DMS114 treated with DMSO at 0.1 percent for 48 hours (cell line): ENCODE results near the gene CADPS.

Experiments used
- DNase-seq: peaks from one replicate; lab custom pipeline; 2025; ENCODE audit not compliant: unreplicated experiment; lab: John Stamatoyannopoulos, UW

CADPS gene

DNA sequence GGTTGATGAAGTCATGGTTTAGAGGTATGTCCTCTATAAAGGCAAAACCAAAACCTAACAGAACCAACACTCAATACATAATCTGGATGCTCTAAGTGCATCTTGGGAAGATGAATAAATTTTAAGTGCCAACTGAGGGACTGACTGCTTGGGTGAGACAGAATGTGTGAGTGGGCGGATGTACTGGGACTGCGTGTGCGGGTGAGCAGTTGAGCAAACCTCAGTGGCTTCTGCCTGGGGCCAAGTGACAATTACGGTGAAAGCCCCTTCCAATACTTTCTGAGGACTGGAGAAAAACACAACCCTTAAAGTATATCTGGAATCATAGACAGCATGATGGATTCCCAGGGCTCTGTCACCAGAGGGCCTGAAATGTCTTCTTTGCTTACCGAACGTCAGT is 421.8 kb downstream of the CADPS start:
- DNase-seq, result no peak

DNA sequence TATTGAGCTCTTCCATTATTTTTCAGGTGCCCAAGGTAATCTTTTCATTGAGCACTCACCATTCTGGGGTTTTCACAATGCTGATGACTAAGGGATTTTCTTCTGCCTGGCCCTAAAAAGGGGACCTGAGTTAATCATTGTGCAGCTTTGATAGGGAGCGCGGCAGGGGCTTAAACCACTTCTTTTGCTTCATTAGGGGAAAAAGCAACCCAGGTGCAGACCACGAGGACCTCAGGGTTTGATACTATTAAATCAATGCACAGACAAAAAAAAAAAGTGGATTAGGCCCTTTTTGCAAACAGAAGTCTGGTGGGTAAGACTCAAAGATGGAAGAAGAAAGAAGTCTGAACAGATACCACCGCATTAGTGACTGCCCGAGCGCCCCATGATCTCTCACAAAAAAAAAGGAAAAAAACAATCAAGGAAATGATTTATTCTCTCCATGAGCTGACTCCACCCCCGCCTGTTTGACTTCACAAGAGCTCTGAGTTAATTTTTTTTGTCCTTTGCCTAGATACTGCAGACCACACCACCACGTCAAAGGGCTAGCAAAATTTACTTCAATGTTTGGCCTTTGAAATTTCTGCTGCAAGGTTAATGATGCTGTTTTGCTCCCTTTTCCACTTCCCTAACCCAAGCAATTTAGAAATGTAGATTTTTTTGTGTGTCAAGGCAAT is 423.9 kb downstream of the CADPS start:
- no peak for DNase-seq

DNA sequence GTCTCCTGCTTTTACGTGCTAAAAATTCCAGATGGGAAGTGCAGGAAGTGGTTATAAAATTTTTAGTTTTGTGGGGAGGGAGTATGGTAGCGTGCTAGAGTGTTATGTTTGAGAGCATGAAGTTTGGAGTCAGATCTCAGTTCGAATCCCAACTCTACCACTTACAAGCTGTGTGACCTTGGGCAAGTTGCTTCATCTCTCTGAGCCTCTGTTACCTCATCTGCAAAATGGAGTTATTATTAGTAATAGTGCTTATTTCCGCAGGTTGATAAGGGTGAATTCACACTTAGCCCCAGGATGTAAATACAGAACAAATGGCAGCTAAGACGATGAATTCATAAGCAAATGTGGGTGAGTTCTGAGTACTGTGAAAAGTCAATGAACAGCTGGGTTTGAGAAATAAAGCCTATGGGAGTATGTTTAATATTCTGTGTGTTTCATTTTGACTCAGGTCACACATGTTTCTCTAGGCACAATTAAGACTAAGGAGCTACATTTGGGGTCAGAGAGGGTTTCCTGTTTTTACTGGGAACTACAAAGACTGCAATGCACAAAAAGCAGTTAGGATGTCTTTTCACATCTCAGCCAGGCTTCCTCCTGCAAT is 428.8 kb downstream of the CADPS start:
- no peak for DNase-seq

DNA sequence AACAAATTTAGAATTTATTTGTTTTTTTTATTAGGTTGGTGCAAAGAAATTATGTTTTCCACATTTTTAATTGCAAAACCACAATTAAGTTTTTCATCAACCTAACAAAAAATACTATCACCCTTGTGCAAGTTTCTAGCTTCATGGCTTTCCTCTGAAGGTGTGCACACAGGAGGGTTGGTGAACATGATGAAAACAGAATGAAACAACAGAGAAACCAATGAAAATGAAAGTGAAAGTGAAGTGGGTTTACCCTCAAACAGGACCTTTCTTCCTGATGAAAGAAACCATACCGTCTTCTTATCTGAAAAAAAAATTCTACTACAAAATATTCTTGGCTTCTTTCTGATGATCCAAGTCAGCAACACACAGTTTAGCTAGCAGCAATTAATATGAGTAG is 429.9 kb downstream of the CADPS start:
- no peak for DNase-seq

DNA sequence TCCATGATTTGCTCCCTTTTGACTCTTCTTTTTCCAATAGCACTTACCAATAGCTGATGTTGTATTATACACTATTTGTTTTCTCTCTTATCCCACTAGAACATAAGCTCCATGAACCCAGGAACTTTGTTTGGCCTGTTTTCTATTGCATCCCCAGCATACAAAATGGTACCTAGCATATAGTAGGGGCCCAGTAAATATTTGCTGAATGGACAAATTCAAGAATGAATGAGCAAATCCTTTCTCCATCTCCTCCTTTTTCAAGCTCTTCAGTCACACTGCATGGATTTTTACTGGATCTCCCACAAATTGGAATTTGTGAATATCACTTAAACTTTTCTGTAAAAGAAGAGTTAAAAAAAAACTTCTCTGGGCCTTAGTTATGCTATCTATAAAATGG is 435.2 kb downstream of the CADPS start:
- no peak for DNase-seq

DNA sequence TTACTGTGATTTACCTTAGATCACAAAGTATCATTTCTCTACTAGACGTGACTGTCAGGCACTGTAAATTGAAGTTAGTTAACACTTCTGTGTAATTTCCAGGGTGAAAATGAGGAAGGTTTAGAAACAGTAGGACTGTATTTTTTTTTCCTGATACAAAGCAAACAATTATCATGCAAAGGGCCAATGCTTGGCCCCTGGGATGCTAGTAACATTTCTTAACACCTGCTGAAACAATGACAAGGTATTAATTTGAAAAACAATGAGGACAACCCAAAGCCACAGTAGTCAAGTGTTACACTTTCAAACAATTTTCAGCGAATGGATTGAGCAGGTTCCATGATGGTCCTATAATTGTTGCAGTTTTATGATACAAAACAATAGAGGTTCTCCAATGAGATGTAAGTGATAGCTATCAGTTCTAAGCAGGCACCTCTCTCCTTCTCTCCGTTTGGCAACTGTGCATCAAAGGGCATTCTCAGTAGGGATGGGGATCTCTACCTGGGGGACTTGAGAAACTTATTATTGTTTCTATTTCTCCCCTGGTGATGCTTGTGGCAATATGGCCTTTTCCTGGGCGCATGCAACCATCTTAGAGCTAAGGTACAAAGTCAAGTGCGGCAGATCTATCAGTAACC is 435.9 kb downstream of the CADPS start:
- no peak for DNase-seq

DNA sequence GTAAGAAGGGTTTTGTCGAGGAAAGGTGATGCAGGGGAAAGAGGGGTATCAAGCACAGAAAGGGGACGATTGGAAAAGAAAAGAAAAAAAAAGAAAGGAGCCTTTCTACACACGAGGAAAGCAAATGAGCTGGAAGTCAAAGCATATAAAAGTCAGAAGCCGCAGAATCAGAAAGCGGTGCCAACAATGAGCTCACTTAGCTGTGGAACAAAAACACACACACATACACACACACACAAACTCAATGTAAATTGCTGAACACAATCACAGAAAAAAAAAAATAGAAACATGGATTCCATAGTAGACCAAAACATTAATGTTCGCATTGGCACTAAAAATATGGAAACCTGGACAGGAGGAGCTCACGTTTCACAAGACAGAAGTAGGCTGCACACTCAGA is 438.4 kb downstream of the CADPS start:
- no peak for DNase-seq

DNA sequence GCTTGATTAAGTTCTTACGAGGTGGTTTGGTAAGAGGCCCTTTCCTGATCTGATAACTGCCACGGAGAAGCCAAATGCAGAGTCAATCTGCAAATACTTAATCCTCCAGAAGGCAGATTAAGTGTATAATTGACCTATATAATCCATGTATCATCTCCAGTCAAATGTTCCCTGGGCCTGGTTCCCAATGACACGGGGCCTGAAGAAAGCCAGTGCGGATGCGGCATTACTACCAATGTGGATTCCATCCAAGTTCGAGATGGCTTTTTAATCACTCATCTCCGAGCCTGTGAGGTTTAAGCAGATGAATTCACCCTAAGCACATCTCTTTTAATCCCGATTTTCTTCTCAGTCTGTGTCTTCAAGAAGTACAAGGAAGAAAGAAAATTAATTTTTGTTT is 441.8 kb downstream of the CADPS start:
- DNase-seq, result no peak

DNA sequence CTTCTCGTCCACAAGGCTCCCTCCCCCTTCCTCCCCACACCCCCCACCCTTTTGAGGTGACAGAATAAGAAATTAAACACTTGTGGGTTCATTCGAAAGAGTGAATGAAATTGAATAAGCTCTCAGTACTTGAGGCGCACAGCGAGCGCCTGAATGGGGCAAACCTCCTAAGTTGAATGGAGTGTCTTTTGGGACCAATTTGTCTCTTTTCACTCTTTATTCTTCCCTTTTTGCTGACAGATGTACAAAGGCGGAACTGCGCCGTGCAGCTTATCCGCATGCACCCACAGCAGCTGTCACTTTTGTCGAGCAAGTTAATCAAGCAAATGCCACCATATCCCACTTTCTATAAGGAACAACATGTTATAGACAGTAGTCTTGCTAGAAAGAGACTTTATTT is 454.0 kb downstream of the CADPS start:
- no peak for DNase-seq

DNA sequence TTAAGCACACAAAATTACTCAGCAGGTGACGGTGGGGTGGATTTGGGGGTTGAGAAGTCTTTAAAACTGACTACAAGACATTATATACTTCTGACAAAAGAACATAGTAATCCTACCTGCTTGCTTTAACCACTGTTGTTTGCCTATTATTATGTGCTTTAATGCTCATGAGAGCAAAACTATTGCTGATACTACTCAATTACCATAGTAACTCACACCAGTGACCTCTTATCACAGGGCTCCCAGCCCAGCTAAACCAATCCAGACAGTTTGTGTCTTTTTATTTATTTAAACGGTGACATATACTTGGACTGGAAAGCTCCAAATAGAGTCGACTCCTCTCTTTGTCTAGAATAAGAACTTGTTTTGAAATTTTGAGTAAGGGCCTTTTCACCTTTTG is 459.1 kb downstream of the CADPS start:
- no peak for DNase-seq

DNA sequence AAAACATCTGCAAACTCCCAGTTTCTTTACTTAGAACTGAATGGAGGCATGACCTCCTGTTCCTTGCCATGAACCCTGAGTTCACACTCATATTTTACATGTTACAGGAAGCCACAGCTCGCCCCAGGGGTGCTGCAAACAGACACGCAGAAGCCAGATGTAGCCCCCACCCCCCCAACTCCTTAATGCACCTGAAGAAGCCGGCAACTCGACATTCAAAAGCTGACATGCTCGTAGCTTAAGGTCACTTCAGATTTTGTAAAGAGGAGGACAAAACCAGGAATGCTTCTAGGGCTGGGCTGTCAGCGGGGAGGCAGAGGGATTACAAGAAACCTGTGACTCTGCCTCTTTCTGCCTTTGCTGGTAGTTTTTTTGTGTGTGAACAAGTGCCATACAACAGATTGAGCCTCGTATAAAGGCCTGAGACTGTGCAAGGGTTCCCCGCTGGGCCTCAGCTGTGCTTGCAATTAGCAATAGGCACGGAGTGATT is 459.9 kb downstream of the CADPS start:
- no peak for DNase-seq

DNA sequence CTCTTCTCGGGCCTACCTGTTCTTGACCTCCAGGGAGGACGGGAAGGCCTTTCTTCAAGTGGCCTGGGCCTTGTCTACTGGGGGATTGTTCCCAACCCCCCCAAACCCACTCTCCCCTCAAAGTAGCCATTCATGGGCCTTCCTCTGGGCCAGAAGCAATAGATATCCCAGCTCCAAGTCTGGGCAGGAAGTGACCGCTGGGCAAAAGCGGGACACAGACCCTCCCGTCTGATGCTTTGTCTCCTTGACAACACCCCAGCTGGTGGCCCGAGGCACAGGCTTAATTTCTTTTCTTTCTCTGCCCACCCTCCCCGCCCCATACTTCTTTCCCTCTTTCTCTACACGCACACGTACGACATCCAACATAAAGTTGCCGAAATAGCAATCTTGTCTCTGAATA is 460.4 kb downstream of the CADPS start:
- no peak for DNase-seq

DNA sequence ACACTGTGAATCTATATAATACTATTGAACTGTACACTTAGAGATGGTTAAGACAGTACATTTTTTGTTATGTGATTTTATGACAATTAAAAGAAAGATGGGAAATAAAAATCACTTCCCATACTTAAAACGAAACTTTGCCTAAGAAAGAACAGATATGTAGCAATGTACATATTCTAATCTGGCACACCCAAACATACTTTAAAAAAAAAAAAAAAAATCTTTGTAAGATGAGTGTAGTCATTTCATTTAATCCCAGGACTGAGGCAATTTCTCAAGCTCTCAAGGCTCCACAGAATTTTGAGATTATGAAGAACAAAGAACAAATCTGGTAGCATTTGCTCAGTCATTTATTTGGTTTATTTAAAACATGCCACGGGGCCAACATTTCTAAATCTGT is 461.5 kb downstream of the CADPS start:
- no peak for DNase-seq

DNA sequence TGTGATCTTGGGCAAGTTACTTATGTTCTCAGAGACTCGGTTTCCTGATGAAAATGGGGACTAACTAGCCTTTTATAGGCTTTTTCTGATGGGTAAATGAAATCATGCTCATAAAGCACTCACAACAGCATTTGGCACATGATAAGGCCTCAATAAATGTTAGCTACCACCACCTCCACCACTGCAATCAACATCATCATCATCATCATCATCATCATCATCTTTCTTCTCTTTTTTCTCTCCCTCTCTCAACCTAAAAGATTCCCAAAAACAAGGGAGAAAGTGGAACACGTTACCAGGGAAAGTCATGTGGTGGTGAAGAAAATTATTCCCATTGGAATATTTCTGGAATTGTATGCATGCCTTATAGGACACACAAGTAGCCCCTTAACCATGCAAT is 468.3 kb downstream of the CADPS start:
- DNase-seq, result no peak

DNA sequence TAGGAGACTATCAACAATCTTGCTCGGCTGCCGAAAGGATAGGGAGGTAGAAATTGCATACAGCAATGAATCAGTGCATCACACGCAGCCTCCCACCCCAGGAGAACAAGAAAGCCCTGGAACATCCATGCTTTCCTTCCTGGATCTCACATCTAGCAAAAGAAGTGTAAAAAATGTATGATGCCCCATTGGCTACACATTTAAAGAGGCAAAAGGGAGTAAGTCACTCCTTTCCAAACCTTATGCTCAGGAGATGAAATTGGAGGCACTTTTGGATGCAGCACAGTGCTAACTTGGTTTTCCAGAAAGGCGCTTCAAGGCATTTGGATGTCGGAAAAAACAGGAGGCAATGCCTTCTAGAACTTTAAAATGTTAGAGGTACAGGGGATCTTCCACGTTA is 469.6 kb downstream of the CADPS start:
- no peak for DNase-seq

DNA sequence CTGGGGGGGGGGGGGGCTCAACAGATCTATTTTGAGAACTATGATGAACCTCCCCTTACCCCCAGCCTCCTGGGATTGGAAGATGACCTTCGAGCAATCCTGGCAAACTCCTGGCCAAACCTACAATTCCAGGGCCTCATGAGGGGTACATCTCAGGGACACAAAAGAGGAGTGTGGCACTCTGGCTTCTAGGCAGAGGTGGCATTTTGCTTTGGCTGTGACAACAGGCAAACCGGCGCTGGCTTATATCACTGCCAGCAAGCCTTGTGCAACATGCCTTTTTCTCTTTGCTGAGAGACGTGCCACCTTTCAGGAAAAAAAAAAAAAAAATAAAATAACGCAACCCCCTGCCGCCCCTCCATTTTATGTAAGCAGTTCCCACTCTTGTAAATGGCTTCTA is 470.1 kb downstream of the CADPS start:
- DNase-seq, result no peak

DNA sequence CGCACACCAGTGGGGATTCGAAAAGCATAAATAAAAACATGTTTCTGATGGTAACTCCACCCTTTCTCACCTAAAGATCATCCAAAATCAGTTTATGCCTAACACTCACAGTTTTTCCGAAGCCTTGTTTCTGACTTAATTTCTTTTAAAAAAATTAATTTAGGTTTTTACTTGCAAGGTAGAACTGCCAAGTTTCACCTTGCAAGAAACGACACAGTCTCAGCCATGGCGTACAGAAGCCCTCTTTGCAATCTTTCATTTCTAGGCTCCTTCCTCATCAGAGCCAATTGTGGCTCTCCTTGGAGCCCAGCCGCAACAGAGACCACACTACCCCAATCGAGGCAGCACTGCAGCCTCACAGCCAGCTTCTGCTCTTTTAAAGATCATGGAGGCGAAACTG is 470.9 kb downstream of the CADPS start:
- DNase-seq, result no peak

DNA sequence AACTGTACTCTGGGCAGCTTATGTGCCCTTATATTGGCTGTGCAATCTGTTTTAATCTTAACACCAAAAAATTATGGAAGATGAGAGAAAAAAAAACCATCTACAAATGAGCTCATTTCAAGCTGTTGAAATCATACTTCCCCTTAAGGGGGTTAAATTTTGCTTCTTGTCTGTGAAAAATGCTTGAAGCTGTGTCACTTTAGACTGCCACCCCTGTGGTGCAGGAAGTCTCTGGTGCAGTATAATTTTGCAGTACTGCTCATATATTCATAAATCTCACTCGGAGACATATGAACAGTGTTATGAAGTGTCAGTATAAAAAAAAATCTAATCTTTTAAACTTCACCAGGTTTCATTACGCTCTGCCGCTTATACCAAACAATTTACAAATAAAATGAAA is 471.5 kb downstream of the CADPS start:
- no peak for DNase-seq

DNA sequence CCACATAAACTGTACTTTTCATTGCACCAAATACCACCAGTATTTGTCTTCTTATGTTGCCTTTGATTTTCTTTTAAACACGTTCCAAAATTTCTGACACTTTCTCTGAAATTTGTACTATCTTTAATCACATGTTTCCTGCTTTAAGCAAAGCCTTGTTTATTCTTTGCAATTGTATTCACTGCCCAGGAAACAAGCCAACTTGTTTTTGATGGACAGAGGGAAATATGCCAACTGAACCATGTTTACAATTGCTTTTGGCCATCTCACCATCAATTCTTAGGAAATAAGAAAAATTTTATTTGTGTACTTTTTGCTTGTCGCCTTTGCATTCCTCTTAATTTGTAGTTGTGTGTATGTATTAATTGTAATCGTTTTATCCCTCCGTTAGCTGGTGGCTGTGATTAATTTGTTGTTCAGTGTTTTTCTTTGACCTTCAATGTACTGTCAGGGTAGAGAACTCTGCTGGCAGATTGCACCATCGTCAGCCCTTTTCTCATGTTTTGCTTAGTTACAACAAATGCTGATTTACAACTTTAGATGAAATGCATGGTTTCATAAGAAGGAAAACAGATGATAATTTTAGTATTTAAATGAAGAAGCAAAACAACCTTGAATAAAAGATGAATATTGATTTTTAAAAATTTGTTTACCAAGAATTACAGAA is 482.5 kb downstream of the CADPS start:
- DNase-seq, result no peak

DNA sequence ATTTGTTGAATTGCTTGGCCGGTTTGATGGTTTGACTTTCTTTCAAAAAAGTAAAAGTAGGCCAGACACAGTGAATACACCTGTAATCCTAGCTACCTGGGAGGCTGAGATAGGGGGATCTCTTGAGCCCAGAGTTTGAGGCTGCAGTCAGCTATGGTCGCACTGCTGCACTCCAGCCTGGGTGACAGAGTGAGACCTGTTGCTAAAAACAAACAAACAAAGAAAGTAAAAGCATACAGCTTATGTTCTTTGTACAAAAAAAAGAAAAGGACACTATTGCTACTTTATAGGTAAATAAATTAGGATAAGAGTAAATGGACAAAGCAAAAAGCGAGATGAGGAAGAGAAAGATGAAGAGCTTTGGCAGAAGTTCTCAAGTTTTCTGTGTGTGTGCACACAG is 488.0 kb downstream of the CADPS start:
- DNase-seq, result no peak

DNA sequence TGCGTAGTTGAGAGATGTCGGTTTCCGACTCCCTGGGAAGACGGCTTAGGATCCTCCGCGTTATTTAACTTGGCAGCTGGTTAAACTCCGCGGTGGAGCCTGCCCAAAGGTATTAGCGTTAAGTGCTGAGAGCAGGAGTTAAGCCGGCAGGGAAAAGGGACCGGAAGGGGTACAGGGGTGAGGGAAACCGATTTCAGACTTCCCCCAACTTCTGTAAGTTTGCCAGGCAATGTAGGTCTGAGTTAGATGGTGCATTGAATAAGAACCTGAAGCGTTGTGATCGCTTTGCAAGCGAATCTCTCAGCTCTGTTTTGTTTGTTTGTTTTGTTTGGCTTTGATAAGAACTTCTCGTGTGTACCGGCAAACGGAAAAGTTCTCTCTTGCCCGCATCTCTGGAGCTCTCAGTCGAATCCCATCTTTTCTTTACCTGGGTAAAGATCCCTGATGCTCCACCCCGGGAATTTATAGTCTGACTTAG is 495.9 kb downstream of the CADPS start:
- DNase-seq, result no peak

DNA sequence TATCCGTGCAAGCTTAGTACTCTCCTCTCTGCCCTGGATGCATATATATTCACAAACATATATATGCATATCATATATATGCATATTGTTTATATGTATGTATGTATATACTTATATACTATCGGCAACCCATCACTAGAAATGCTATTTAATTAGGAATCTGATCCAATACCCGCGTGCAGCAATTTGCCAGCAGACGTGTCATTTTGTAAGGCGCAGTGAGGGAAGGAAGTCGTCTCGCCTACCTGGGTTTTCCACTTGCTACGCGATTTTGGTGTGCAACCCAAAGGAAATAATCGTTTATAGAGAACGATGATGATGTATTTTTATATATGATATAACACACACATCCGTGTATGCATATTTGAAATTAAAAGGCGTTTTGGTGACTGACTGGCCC is 496.3 kb downstream of the CADPS start:
- DNase-seq, result no peak
